OCI-LY3 (cell line): ENCODE results near the gene KRT4.

Experiments used
- EZH2phosphoT487 ChIP-seq: fragments of 200-600 bp; shearing (Covaris generic); IDR thresholded peaks from 2 replicates; pipeline ENCODE4 v1.6.1; 2018; ENCODE audit warnings: antibody characterized with exemption, mixed run types, low read depth
- TF ChIP-seq, protein P1 (sequence below): fragments of 200-600, 300-600 bp; sonication (generic); IDR thresholded peaks from 2 replicates; pipeline ENCODE4 v1.5.1; 2014; ENCODE audit warnings: antibody characterized with exemption, low read length, low read depth

DNA sequence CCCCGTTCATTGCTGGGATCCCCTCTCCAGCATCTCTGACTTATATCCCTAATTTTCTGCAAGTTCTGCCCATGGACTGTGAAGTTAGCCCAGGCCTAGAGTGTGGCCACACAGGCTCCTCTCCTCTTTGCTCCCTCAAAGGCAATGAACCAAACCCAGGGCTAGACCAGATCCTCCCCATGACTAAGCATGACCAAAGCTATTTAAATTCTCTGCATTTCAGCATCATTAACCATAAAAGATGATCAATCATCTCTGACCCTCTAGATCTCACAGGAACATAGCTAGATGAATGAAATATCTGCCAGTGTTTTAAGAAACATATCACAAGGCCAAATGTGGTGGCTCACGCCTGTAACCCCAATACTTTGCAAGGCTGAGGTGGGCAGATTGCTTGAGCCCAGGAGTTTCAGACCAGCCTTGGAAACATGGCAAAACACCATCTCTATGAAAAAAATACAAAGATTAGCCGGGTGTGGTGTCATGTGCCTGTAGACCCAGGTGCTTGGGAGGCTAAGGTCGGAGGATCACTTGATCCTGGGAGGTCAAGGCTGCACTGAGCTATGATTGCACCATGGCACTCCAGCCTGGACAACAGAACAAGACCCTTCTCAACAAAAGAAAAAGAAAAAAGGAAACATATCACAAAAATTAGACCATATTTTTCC lies 15.8 kb downstream of the KRT4 start:
- TF ChIP-seq, protein P1, sequence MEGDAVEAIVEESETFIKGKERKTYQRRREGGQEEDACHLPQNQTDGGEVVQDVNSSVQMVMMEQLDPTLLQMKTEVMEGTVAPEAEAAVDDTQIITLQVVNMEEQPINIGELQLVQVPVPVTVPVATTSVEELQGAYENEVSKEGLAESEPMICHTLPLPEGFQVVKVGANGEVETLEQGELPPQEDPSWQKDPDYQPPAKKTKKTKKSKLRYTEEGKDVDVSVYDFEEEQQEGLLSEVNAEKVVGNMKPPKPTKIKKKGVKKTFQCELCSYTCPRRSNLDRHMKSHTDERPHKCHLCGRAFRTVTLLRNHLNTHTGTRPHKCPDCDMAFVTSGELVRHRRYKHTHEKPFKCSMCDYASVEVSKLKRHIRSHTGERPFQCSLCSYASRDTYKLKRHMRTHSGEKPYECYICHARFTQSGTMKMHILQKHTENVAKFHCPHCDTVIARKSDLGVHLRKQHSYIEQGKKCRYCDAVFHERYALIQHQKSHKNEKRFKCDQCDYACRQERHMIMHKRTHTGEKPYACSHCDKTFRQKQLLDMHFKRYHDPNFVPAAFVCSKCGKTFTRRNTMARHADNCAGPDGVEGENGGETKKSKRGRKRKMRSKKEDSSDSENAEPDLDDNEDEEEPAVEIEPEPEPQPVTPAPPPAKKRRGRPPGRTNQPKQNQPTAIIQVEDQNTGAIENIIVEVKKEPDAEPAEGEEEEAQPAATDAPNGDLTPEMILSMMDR, result no peak
- no peak for TF ChIP-seq EZH2phosphoT487
